PC-9 (cell line): ENCODE results near the gene B3GAT1.

Source experiments
- CTCF ChIP-seq: fragments of 200-600 bp; sonication (generic); conservative IDR thresholded peaks from 2 replicates; pipeline ENCODE4 v1.6.1; 2017; ENCODE audit warnings: mixed run types, antibody characterized with exemption, mild to moderate bottlenecking, moderate library complexity
- EZH2 ChIP-seq: fragments of 200-600 bp; sonication (generic); IDR thresholded peaks from 2 replicates; pipeline ENCODE4 v1.8.0; 2017; ENCODE audit warnings: antibody characterized with exemption, low read depth

- no peak for TF ChIP-seq CTCF
- no peak for TF ChIP-seq EZH2
Observed at GRCh38 chr11:134358856-134359490, 53.1 kb downstream of the B3GAT1 start.
